ENCODE data around the gene SLC22A23. TPM values are rescaled to one million over a fixed set of nuclear protein-coding genes. Genes with fewer than 3 reads are reported as not detected.

The SLC22A23 gene
- polyA plus RNA-seq, 1 donor (not counting 4 experiments of a cell fraction or from before 2014, with no cell fraction given), result 4.3 TPM

- Histone ChIP-seq H3K4me2 (ENCODE audit: control insufficient read depth, extremely low read depth, insufficient read depth, low read depth, low read length) (no peak overlapping the region), H4K20me1 (ENCODE audit: control insufficient read depth, extremely low read depth, insufficient read depth, low read length) (no peaks in the 10 kb centered on the region)
These were observed 160.3 kb downstream of the SLC22A23 start for GRCh38 chr6:3296537-3296936.

GRCh38 chr6:3296078-3296477, 160.8 kb downstream of the SLC22A23 start:
- no peak for TF ChIP-seq CTCF (optimal IDR thresholded peaks at IDR 0.05 in 1 of 3, IDR thresholded peaks at IDR 0.05 in 1 of 3, conservative IDR thresholded peaks at IDR 0.05 in 1 of 3; ENCODE audit: extremely low read depth in 1 of 3, insufficient read depth in 2 of 3, low read length in 3 of 3)
- no peak for TF ChIP-seq EZH2 (IDR thresholded peaks at IDR 0.05; ENCODE audit: low read length)
- Histone ChIP-seq H2AFZ (ENCODE audit: control insufficient read depth, low read length) (no peak overlapping the region), H3K4me1 (ENCODE audit: control insufficient read depth, extremely low read depth, insufficient read depth, low read length) (no peaks in the 10 kb centered on the region), H4K20me1 (ENCODE audit: control insufficient read depth, extremely low read depth, insufficient read depth, low read length) (no peaks in the 10 kb centered on the region), H3K9me3 (ENCODE audit: control insufficient read depth, low read depth, low read length) (no peaks in the 10 kb centered on the region), H3K79me2 (ENCODE audit: control insufficient read depth, insufficient read depth, low read length) (no peaks in the 10 kb centered on the region), H3K9me1 (ENCODE audit: control insufficient read depth, extremely low read depth, insufficient read depth, low read length) (no peaks in the 10 kb centered on the region), H3K27ac (ENCODE audit: control insufficient read depth, insufficient read depth, low read length) (no peak overlapping the region), H3K27me3 (ENCODE audit: control insufficient read depth, extremely low read depth, insufficient read depth, low read length) (no peaks in the 10 kb centered on the region), H3K4me3 (ENCODE audit: control insufficient read depth in 2 of 3, extremely low read depth in 1 of 3, insufficient read depth in 2 of 3, low read depth in 1 of 3, low read length in 3 of 3) (no peak overlapping the region), H3K9ac (ENCODE audit: control insufficient read depth, extremely low read depth, insufficient read depth, low read length) (no peak overlapping the region), H3K4me2 (ENCODE audit: control insufficient read depth, extremely low read depth, insufficient read depth, low read depth, low read length) (no peak overlapping the region), H3K36me3 (ENCODE audit: control insufficient read depth in 2 of 2, extremely low read depth in 1 of 2, insufficient read depth in 2 of 2, low read length in 2 of 2) (peaks cover 0 to 9% of the 10 kb centered on the region in 2 experiments)
- dilution Hi-C loops (cut with MboI; ENCODE audit: extremely low pct_ligation_motif_present, low sequenced_read_pairs), result no loop called here
- DNase-seq (ENCODE audit: low read depth, low spot score) (no peak), FAIRE-seq (no peak)

More at GRCh38 chr6:3296537-3296936, 160.3 kb downstream of the SLC22A23 start:
- H3K4me1 ChIP-seq (ENCODE audit: control insufficient read depth, extremely low read depth, insufficient read depth, low read length), result no peaks in the 10 kb centered on the region
- no peaks in the 10 kb centered on the region for H3K9me3 ChIP-seq (ENCODE audit: control insufficient read depth, low read depth, low read length)
- no peaks in the 10 kb centered on the region for H3K27me3 ChIP-seq (ENCODE audit: control insufficient read depth, extremely low read depth, insufficient read depth, low read length)
- H3K4me3 ChIP-seq (ENCODE audit: control insufficient read depth in 2 of 3, extremely low read depth in 1 of 3, insufficient read depth in 2 of 3, low read depth in 1 of 3, low read length in 3 of 3), result no peak overlapping the region
- dilution Hi-C loops (cut with MboI; ENCODE audit: extremely low pct_ligation_motif_present, low sequenced_read_pairs), result no loop called here
- H2AFZ ChIP-seq (ENCODE audit: control insufficient read depth, low read length), result no peak overlapping the region
- no peak overlapping the region for H3K9ac ChIP-seq (ENCODE audit: control insufficient read depth, extremely low read depth, insufficient read depth, low read length)
- H3K79me2 ChIP-seq (ENCODE audit: control insufficient read depth, insufficient read depth, low read length), result no peaks in the 10 kb centered on the region
- FAIRE-seq, result no peak
- TF ChIP-seq EZH2 (IDR thresholded peaks at IDR 0.05; ENCODE audit: low read length) (no peak), CTCF (optimal IDR thresholded peaks at IDR 0.05 in 1 of 3, IDR thresholded peaks at IDR 0.05 in 1 of 3, conservative IDR thresholded peaks at IDR 0.05 in 1 of 3; ENCODE audit: extremely low read depth in 1 of 3, insufficient read depth in 2 of 3, low read length in 3 of 3) (no peak)
- no peaks in the 10 kb centered on the region for H3K9me1 ChIP-seq (ENCODE audit: control insufficient read depth, extremely low read depth, insufficient read depth, low read length)
- peaks cover 0 to 9% of the 10 kb centered on the region in 2 experiments for H3K36me3 ChIP-seq (ENCODE audit: control insufficient read depth in 2 of 2, extremely low read depth in 1 of 2, insufficient read depth in 2 of 2, low read length in 2 of 2)
- no peak for DNase-seq (ENCODE audit: low read depth, low spot score)
- no peak overlapping the region for H3K27ac ChIP-seq (ENCODE audit: control insufficient read depth, insufficient read depth, low read length)

Data from keratinocyte (primary cell).